CD14-positive monocyte (primary cell): ENCODE data around the gene NRG3. TPM values are rescaled to one million over a fixed set of nuclear protein-coding genes. Genes with fewer than 3 reads are reported as not detected.
A peak's percentile ranks its signal among the peaks of the same experiment; 100 is the strongest.

Source experiments
- DNase-seq, 3 donors: peaks; one replicate each; pipeline ENCODE4 v3.0.0-alpha.2; 2011 to 2022
- H2AFZ ChIP-seq: 2 replicates; pipeline ENCODE4 v1.6.0; 2012; ENCODE audit warnings: mild to moderate bottlenecking, low read depth, low read length, inconsistent platforms; ENCODE audit not compliant: insufficient read depth, poor library complexity, severe bottlenecking
- H3K27ac ChIP-seq, 2 donors: 1 replicate in 1 of 2; 2 replicates in 1 of 2; pipeline ENCODE4 v1.5.1; 2012 to 2013; ENCODE audit warnings: low read length in 2 of 2, control low read depth in 1 of 2, inconsistent platforms in 1 of 2, low read depth in 1 of 2, mild to moderate bottlenecking in 1 of 2
- H3K27me3 ChIP-seq, 2 donors: one replicate each; pipeline versions ENCODE4 v1.6.0 to v1.6.1; 2011 to 2013; ENCODE audit warnings: low read length in 2 of 2; ENCODE audit not compliant: control insufficient read depth in 2 of 2, insufficient read depth in 2 of 2
- H3K36me3 ChIP-seq, 2 donors: replicated peaks in 1 of 2; 1 replicate in 1 of 2; 2 replicates in 1 of 2; pipeline versions ENCODE4 v1.5.1 to v1.6.1; 2012 to 2013; ENCODE audit warnings: low read length in 2 of 2, control low read depth in 1 of 2, inconsistent platforms in 1 of 2, mild to moderate bottlenecking in 1 of 2; ENCODE audit not compliant: insufficient read depth in 2 of 2, control insufficient read depth in 1 of 2
- H3K4me1 ChIP-seq, 2 donors: 1 replicate in 1 of 2; 2 replicates in 1 of 2; pipeline versions ENCODE4 v1.5.1 to v1.6.1; 2012 to 2013; ENCODE audit warnings: low read length in 2 of 2, control low read depth in 1 of 2, inconsistent platforms in 1 of 2, mild to moderate bottlenecking in 1 of 2, moderate library complexity in 1 of 2; ENCODE audit not compliant: insufficient read depth in 2 of 2, control insufficient read depth in 1 of 2
- H3K4me2 ChIP-seq: replicated peaks from 2 replicates; pipeline ENCODE3; 2012; ENCODE audit warnings: low read length, moderate library complexity, mild to moderate bottlenecking; ENCODE audit not compliant: poor library complexity, severe bottlenecking; ENCODE audit errors: extremely low read depth
- H3K4me3 ChIP-seq, 3 experiments: fragments of 200-600 bp in 1 of 3; sonication (generic) in 1 of 3; replicated peaks in 1 of 3; 1 replicate in 2 of 3; 2 replicates in 1 of 3; pipeline ENCODE4 v1.5.1; 2011 to 2013; ENCODE audit warnings: low read length in 3 of 3, mild to moderate bottlenecking in 3 of 3, control low read depth in 2 of 3, low read depth in 2 of 3, inconsistent platforms in 1 of 3, moderate library complexity in 1 of 3
- H3K79me2 ChIP-seq: 2 replicates; pipeline ENCODE4 v1.6.0; 2012; ENCODE audit warnings: mild to moderate bottlenecking, control low read depth, inconsistent platforms, low read length, moderate library complexity; ENCODE audit not compliant: insufficient read depth
- H3K9ac ChIP-seq: 2 replicates; pipeline ENCODE4 v1.6.0; 2017; ENCODE audit warnings: low read length, mild to moderate bottlenecking; ENCODE audit not compliant: insufficient read depth, poor library complexity, severe bottlenecking
- H3K9me3 ChIP-seq, 2 donors: replicated peaks in 1 of 2; 1 replicate in 1 of 2; 2 replicates in 1 of 2; pipeline versions ENCODE4 v1.5.1 to v1.6.1; 2012 to 2013; ENCODE audit warnings: low read length in 2 of 2, control low read depth in 1 of 2; ENCODE audit not compliant: control insufficient read depth in 1 of 2, insufficient read depth in 1 of 2
- H4K20me1 ChIP-seq: 2 replicates; pipeline ENCODE4 v1.6.0; 2012; ENCODE audit warnings: mild to moderate bottlenecking, low read length, control low read depth, moderate library complexity; ENCODE audit not compliant: insufficient read depth
- H3K27ac Mint-ChIP-seq, 7 donors: one replicate each; pipeline ENCODE4 v1.8.0; 2020; ENCODE audit warnings: mild to moderate bottlenecking in 7 of 7, mixed read lengths in 7 of 7, moderate library complexity in 6 of 7, inconsistent platforms in 2 of 7
- H3K27me3 Mint-ChIP-seq, 3 donors: one replicate each; pipeline ENCODE4 v1.8.0; 2021 to 2022; ENCODE audit warnings: low read depth in 3 of 3, mild to moderate bottlenecking in 3 of 3, mixed read lengths in 3 of 3, moderate library complexity in 3 of 3, inconsistent platforms in 1 of 3
- H3K36me3 Mint-ChIP-seq, 2 donors: one replicate each; pipeline ENCODE4 v1.8.0; 2020; ENCODE audit warnings: mixed read lengths in 2 of 2, inconsistent platforms in 1 of 2, mild to moderate bottlenecking in 1 of 2
- H3K4me1 Mint-ChIP-seq: one replicate; pipeline ENCODE4 v1.8.0; 2020; ENCODE audit warnings: mild to moderate bottlenecking, mixed read lengths
- H3K4me3 Mint-ChIP-seq, 2 donors: one replicate each; pipeline ENCODE4 v1.8.0; 2020; ENCODE audit warnings: mild to moderate bottlenecking in 2 of 2, mixed read lengths in 2 of 2, moderate library complexity in 1 of 2
- H3K9me3 Mint-ChIP-seq, 7 donors: one replicate each; pipeline ENCODE4 v1.8.0; 2020 to 2022; ENCODE audit warnings: mixed read lengths in 7 of 7, mild to moderate bottlenecking in 6 of 7, moderate library complexity in 6 of 7, inconsistent platforms in 2 of 7
- WGBS: methylation state at CpG from one replicate; pipeline ENCODE4 v1.1.5; 2013; ENCODE audit warnings: missing lambda C conversion rate; ENCODE audit not compliant: insufficient coverage; 5-methylcytosine and 5-hydroxymethylcytosine counted together
- intact Hi-C, 2 donors: fragments of 100-400 bp; cut with micrococcal nuclease; formaldehyde crosslinking; loops; one replicate each; pipeline versions ENCODE4 v1.15.0 to v1.15.1; 2023
- polyA plus RNA-seq, 3 donors: library from polyadenylated mRNA; depleted of rRNA in 1 of 3; unstranded in 2 of 3; stranded (reverse) in 1 of 3; fragments of 300-500 nt in 2 of 3; fragments of >200 nt in 1 of 3; fragmentation: Illumina TruSeq in 2 of 3; gene quantifications; 1 replicate in 2 of 3; 2 replicates in 1 of 3; pipeline ENCODE4 v1.2.3, GENCODE V29; 2012 to 2021
- TF ChIP-seq, protein P1 (sequence below): fragments of 200-600 bp; IDR thresholded peaks from one replicate; pipeline ENCODE4 v1.8.0; 2022; ENCODE audit warnings: antibody characterized with exemption, mild to moderate bottlenecking

NRG3 gene
- polyA plus RNA-seq, 3 donors, result not detected

DNA sequence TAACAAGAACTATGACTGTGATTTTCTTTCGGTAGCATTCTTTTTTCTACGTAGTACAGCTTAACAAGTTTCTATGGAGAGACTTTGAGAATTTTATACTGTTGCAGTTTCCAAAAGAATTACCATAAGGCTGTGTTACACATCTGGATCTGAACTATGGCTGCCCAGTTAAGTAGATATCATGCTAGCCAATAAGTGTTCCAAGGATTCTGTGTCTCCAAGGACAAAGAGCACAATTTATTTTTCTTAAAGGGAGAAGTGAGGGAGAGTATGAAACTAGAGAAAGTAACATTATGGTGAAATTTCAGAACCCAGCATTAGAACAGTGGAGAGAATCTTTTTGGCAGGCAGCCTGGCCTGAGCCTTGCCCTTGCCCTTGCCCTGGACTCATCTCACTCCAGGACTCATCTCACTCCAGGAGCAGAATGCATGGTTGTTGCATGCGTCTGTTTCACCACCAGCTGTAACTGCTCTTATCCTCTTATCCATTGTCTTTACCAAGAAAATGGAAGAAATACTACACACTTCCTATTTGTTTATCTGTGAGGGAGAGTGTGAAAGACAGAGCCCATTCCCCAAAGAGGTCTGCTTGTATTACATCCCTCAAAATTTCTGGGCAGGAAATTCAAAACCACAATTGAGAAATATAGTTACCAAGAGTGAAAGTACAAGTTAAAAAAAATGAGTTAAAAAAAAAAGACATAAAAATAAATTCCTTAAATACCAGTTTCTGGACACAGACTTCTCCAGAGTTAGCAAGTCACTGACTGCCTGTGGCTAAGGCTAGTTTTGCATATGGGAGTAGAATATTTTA, 1067.5 kb downstream of the NRG3 start:
- Histone ChIP-seq H3K4me1 (peaks cover 17 to 20% of the 10 kb centered on the region in 2 donors), H2AFZ (no peak overlapping the region), H3K27ac (no peak overlapping the region), H3K4me3 (peak overlapping the region in 1 of 3 experiments; percentile 1), H3K36me3 (no peaks in the 10 kb centered on the region), H3K4me2 (peak overlapping the region; percentile 9), H3K9ac (no peak overlapping the region), H4K20me1 (no peaks in the 10 kb centered on the region), H3K79me2 (no peaks in the 10 kb centered on the region), H3K27me3 (no peaks in the 10 kb centered on the region), H3K9me3 (no peaks in the 10 kb centered on the region)
- H3K9me3 Mint-ChIP-seq, result peaks cover 0 to 12% (median 3%) of the 10 kb centered on the region in 7 donors
- peaks cover 19% of the 10 kb centered on the region for H3K4me1 Mint-ChIP-seq
- TF ChIP-seq, protein P1, sequence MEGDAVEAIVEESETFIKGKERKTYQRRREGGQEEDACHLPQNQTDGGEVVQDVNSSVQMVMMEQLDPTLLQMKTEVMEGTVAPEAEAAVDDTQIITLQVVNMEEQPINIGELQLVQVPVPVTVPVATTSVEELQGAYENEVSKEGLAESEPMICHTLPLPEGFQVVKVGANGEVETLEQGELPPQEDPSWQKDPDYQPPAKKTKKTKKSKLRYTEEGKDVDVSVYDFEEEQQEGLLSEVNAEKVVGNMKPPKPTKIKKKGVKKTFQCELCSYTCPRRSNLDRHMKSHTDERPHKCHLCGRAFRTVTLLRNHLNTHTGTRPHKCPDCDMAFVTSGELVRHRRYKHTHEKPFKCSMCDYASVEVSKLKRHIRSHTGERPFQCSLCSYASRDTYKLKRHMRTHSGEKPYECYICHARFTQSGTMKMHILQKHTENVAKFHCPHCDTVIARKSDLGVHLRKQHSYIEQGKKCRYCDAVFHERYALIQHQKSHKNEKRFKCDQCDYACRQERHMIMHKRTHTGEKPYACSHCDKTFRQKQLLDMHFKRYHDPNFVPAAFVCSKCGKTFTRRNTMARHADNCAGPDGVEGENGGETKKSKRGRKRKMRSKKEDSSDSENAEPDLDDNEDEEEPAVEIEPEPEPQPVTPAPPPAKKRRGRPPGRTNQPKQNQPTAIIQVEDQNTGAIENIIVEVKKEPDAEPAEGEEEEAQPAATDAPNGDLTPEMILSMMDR, result no peak
- H3K27ac Mint-ChIP-seq, result peak overlapping the region in 1 of 7 donors; percentile 60
- no CpG with 5 or more reads among the region's 3 CpGs for WGBS
- peak overlapping the region in 1 of 2 donors; percentile 46 for H3K4me3 Mint-ChIP-seq
- H3K27me3 Mint-ChIP-seq, result peaks cover 0 to 1% (median 0%) of the 10 kb centered on the region in 3 donors
- no peak for DNase-seq
- no peaks in the 10 kb centered on the region for H3K36me3 Mint-ChIP-seq
- intact Hi-C loops, result no loop called here

DNA sequence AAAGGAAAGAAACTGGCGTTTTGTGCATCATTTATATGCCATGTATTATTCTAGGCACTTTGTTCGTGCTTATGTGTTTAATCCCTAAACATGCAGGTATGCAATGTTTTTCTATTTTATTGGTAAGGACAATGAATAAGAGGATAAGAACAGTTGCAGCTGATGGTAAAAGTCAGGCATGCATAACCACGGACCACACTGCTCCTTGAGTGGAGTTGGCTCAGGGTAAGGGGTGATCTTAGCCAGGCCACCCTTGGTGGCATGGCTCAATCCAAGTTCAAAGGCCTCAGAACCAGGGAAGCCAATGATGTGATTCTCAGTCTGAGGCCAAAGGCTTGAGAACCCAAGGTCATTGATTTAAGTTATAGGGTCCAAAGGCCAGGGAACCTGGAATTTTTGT, 1068.1 kb downstream of the NRG3 start:
- 43% methylated on average over 3 of the region's 3 CpGs for WGBS
- no peak overlapping the region for H3K27ac Mint-ChIP-seq
- no peaks in the 10 kb centered on the region for H3K36me3 Mint-ChIP-seq

More for the DNA sequence above, 1068.1 kb downstream of the NRG3 start:
- Mint-ChIP-seq H3K9me3 (peaks cover 0 to 12% (median 3%) of the 10 kb centered on the region in 7 donors), H3K4me3 (no peak overlapping the region), H3K4me1 (peaks cover 19% of the 10 kb centered on the region), H3K27me3 (peaks cover 0 to 1% (median 0%) of the 10 kb centered on the region in 3 donors)
- peaks cover 17 to 20% of the 10 kb centered on the region in 2 donors for H3K4me1 ChIP-seq
- no peaks in the 10 kb centered on the region for H3K36me3 ChIP-seq
- H4K20me1 ChIP-seq, result no peaks in the 10 kb centered on the region
- no peak for DNase-seq
- intact Hi-C loops, result no loop called here
- no peaks in the 10 kb centered on the region for H3K27me3 ChIP-seq
- no peaks in the 10 kb centered on the region for H3K79me2 ChIP-seq
- H3K4me2 ChIP-seq, result peak overlapping the region; percentile 9
- no peak overlapping the region for H3K27ac ChIP-seq
- H2AFZ ChIP-seq, result no peak overlapping the region
- H3K9ac ChIP-seq, result no peak overlapping the region
- TF ChIP-seq, protein P1, result no peak
- H3K9me3 ChIP-seq, result no peaks in the 10 kb centered on the region
- H3K4me3 ChIP-seq, result no peak overlapping the region
